Ishikawa (cell line): ENCODE results near the gene MBOAT7.

Experiments
- CEBPB ChIP-seq: IDR thresholded peaks from 2 replicates; pipeline ENCODE4 v1.6.1; 2012
- CREB1 ChIP-seq: IDR thresholded peaks from 2 replicates; pipeline ENCODE4 v1.6.1; 2012; ENCODE audit warnings: low read depth
- EGR1 ChIP-seq: IDR thresholded peaks from 2 replicates; pipeline ENCODE4 v1.6.1; 2012
- EP300 ChIP-seq: IDR thresholded peaks from 2 replicates; pipeline ENCODE4 v1.6.1; 2012; ENCODE audit warnings: borderline replicate concordance
- FOXM1 ChIP-seq: IDR thresholded peaks from 2 replicates; pipeline ENCODE4 v1.6.1; 2012; ENCODE audit warnings: low read depth, borderline replicate concordance
- MAX ChIP-seq: IDR thresholded peaks from 2 replicates; pipeline ENCODE4 v1.6.1; 2012
- NFIC ChIP-seq: IDR thresholded peaks from 2 replicates; pipeline ENCODE4 v1.6.1; 2012
- RAD21 ChIP-seq: IDR thresholded peaks from 2 replicates; pipeline ENCODE4 v1.6.1; 2012; ENCODE audit warnings: low read depth
- REST ChIP-seq: IDR thresholded peaks from 2 replicates; pipeline ENCODE4 v1.6.1; 2012; ENCODE audit warnings: low read depth, mild to moderate bottlenecking
- TAF1 ChIP-seq: IDR thresholded peaks from 2 replicates; pipeline ENCODE4 v1.6.1; 2012; ENCODE audit warnings: low read depth, mild to moderate bottlenecking
- TCF12 ChIP-seq: IDR thresholded peaks from 2 replicates; pipeline ENCODE4 v1.6.1; 2012; ENCODE audit warnings: low read depth
- TEAD4 ChIP-seq: IDR thresholded peaks from 2 replicates; pipeline ENCODE4 v1.6.1; 2012
- YY1 ChIP-seq: IDR thresholded peaks from 2 replicates; pipeline ENCODE4 v1.6.1; 2012; ENCODE audit warnings: low read depth
- ZBTB7A ChIP-seq: IDR thresholded peaks from 2 replicates; pipeline ENCODE4 v1.6.1; 2012; ENCODE audit warnings: low read depth
- TF ChIP-seq, protein P1 (sequence below): IDR thresholded peaks from 2 replicates; pipeline ENCODE4 v1.6.1; 2012

The MBOAT7 gene

GRCh38 chr19:54204767-54205468 is 15.5 kb upstream of the MBOAT7 start:
- TF ChIP-seq FOXM1: no peak
- TF ChIP-seq MAX: no peak
- TF ChIP-seq, protein P1, sequence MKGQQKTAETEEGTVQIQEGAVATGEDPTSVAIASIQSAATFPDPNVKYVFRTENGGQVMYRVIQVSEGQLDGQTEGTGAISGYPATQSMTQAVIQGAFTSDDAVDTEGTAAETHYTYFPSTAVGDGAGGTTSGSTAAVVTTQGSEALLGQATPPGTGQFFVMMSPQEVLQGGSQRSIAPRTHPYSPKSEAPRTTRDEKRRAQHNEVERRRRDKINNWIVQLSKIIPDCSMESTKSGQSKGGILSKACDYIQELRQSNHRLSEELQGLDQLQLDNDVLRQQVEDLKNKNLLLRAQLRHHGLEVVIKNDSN: no peak
- TF ChIP-seq TEAD4: no peak
- no peak for TF ChIP-seq YY1
- no peak for TF ChIP-seq CREB1
- TF ChIP-seq RAD21: no peak
- no peak for TF ChIP-seq EP300
- TF ChIP-seq TCF12: no peak
- no peak for TF ChIP-seq NFIC

- TF ChIP-seq, protein P1: no peak
- TF ChIP-seq YY1: no peak
- no peak for TF ChIP-seq CEBPB
- no peak for TF ChIP-seq EGR1
- no peak for TF ChIP-seq NFIC
- TF ChIP-seq ZBTB7A: no peak
- TF ChIP-seq TAF1: no peak
- no peak for TF ChIP-seq TCF12
- no peak for TF ChIP-seq TEAD4
- TF ChIP-seq FOXM1: no peak
- TF ChIP-seq CREB1: no peak
- TF ChIP-seq MAX: no peak
- TF ChIP-seq REST: no peak
- TF ChIP-seq EP300: no peak
- TF ChIP-seq RAD21: no peak
These were observed 13.8 kb upstream of the MBOAT7 start for GRCh38 chr19:54203151-54203611.

- TF ChIP-seq NFIC (no peak), RAD21 (no peak), EGR1 (no peak), TEAD4 (no peak), TCF12 (no peak), MAX (no peak), CEBPB (no peak)
These were observed 12.6 kb upstream of the MBOAT7 start for GRCh38 chr19:54201980-54202379.

DNA sequence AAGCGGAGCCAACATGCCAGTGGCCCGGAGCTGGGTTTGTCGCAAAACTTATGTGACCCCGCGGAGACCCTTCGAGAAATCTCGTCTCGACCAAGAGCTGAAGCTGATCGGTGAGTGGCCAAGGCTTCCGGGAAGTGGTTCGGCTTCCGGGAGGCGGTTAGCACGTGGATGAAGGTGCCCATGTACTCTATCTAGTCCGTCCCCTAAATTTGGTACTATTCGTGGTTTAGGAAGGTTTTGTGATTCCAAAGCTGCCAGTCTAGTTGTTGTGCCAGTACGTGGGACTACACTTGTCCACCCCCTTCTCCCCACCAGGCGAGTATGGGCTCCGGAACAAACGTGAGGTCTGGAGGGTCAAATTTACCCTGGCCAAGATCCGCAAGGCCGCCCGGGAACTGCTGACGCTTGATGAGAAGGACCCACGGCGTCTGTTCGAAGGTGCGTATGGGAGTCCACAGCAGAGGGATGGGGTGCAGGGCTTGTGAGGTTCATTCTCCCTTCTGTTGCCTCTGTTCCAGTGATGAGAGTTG is 11.9 kb upstream of the MBOAT7 start:
- TF ChIP-seq TEAD4: no peak

DNA sequence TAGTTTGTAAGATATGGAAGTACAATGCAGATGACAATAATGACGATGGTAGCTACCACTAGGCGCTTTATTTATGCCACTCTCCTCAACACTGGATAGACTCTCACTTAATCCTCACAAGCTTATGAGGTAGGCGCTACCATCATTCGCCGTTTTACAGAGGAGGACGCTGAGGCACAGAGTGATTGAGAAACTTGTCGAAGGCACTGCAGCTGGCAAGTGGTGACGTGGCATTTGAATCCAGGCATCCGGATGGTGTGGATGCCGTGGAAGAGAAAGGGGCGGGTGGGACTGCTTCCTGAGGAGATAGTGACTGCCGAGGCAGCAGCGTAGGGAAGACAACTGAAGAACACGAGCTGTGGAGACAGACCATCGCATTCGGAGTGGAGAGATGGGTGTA is 10.0 kb upstream of the MBOAT7 start:
- TF ChIP-seq YY1: no peak
- TF ChIP-seq, protein P1: no peak
- no peak for TF ChIP-seq FOXM1
- no peak for TF ChIP-seq REST
- TF ChIP-seq NFIC: no peak
- no peak for TF ChIP-seq EGR1
- no peak for TF ChIP-seq CREB1
- TF ChIP-seq TCF12: no peak
- TF ChIP-seq TAF1: no peak

DNA sequence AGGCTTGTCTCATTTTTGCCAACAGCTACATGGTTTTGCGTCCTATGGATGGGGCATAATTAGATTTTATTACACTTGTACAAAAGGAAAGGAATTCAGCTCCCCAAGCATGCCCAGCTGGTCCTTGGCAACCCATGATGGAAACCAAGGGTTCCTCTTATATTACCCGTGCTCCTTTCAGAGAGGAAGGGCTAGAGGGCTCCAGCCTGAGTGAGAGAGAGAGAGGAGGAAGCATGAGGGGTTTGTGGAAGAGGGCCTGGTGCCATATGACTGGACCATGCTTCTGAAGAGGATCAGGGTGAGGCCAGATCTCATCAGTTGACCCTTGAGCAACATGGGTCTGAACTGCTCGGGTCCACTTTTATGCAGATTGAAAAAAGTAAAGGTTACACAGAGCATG is 7.7 kb upstream of the MBOAT7 start:
- TF ChIP-seq EGR1 (no peak), EP300 (no peak), RAD21 (no peak), MAX (no peak), ZBTB7A (no peak), YY1 (no peak), TAF1 (no peak), TCF12 (no peak), CREB1 (no peak), REST (no peak), FOXM1 (no peak), CEBPB (no peak), NFIC (no peak), TEAD4 (no peak)
- TF ChIP-seq, protein P1: no peak
